ENCODE results near the gene TNFAIP3.
A peak's percentile ranks its signal among the peaks of the same experiment; 100 is the strongest.

The TNFAIP3 gene

DNA sequence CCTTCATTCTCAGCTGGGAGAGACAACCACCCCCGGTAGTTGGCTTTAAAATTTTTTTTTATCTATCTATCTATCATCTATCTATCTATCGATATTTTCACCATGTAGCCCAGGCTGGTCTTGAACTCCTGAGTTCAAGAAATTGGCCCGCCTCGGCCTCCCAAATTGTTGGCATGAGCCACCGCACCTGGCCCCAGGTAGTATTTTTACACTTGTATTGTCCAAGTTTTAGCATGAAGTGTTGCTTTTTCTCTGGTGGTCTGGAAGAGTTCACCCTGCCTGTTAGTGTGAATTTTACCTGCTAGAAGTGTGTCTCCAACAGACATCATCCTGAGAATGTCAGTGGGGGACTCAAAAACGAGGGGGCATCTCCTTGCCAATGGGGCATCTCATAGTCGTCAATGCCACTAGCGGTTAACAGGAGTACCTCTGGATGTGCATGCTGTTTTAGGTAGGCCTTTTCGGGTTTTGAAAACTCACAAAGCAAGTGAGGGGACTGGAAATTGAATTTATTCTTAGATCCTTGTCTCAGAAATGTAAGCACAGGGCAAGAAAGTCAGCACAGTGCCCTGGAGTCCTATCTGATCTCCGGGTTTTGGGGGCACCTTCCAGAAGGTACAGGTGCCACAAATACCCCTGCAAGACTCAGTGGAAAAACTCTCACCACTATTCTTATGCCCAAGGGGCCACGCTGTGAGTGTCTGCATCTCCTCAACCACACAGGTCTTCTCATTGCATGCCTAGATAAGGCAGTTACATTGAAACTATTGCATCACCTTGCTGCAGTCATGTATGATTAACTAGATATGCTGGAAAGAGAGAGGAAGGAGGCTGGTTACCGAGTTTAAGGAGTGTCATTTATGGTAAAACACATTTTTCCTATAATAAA lies 37.1 kb downstream of the TNFAIP3 start:
- Histone ChIP-seq H3K27me3 (replicated peaks in 2 of 5; ENCODE audit: control insufficient read depth in 4 of 5, insufficient read depth in 5 of 5, low read length in 4 of 5) (no peaks in the 10 kb centered on the region), H3K27ac (ENCODE audit: insufficient read depth in 1 of 2, low read depth in 1 of 2, low read length in 2 of 2, poor library complexity in 1 of 2, severe bottlenecking in 2 of 2) (peak overlapping the region in 1 of 2 experiments; percentile 34), H3K4me3 (ENCODE audit: control insufficient read depth in 1 of 7, extremely low read depth in 1 of 7, insufficient read depth in 4 of 7, low read depth in 2 of 7, low read length in 6 of 7) (peak overlapping the region in 1 of 7 experiments; percentile 15), H3K4me1 (ENCODE audit: control extremely low read depth in 1 of 4, control insufficient read depth in 4 of 4, insufficient read depth in 4 of 4, low read length in 3 of 4) (peaks cover 3 to 24% (median 15%) of the 10 kb centered on the region in 4 experiments), H3K9me3 (ENCODE audit: control extremely low read depth in 1 of 5, control insufficient read depth in 4 of 5, insufficient read depth in 2 of 5, low read depth in 1 of 5, low read length in 4 of 5) (no peaks in the 10 kb centered on the region), H3K36me3 (ENCODE audit: control insufficient read depth in 4 of 4, insufficient read depth in 4 of 4, low read length in 3 of 4) (no peaks in the 10 kb centered on the region)
- DNase-seq = peak in 1 of 3 donors; percentile 61
- ChIA-PET POLR2A (no interaction called here), CTCF (no interaction called here)
- WGBS (ENCODE audit: insufficient coverage) = 97% methylated on average over 10 of the region's 12 CpGs

DNA sequence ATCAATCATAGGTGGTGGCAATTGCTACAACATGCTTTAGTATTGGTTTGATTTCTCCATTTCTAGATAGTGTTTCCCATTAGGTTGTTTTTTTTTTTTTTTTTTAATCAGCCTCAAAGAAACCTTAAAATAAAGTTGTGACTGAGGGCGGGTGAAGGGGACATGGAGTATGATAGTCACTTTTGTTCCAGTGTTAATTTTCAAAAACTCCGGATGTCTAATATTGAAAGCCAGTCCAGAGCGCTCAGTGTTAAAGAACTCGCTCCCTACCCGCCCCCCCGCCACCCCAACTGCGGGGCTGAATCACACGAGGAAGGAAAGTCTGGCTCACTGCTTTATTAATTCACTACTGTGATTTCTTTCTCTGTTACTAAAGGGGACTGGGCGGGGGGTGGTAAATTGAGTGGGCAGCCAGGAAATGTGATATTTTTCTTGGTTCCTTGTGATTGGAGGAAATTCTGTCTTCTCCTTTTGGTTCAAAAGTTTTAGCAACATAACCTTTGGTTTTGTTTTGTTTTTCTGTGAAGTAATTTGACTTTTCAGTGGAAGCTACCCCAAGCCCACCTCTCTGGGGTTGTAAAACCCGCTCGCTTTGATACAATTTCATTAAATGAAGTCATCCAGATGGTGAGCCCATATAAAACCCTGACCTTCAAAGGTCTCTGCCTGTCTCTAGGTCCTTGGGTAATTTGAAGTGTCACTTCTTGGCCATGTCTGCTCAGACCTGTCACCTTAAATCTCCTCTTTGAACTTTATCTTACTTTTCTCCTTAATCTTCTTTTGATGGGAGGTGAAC lies 38.0 kb downstream of the TNFAIP3 start:
- CTCF ChIA-PET = interaction anchor here (1.3 to 1.7 kb wide), 2 partner anchors 20 to 23 kb away, joined by 4 to 5 read pairs; no protein-coding TSS in a partner anchor
- DNase-seq = peak in 1 of 3 donors; percentile 54
- peak overlapping the region in 1 of 2 experiments; percentile 34 for H3K27ac ChIP-seq (ENCODE audit: insufficient read depth in 1 of 2, low read depth in 1 of 2, low read length in 2 of 2, poor library complexity in 1 of 2, severe bottlenecking in 2 of 2)
- WGBS (ENCODE audit: insufficient coverage) = 94% methylated on average over 2 of the region's 11 CpGs
- H3K4me1 ChIP-seq (ENCODE audit: control extremely low read depth in 1 of 4, control insufficient read depth in 4 of 4, insufficient read depth in 4 of 4, low read length in 3 of 4) = peaks cover 7 to 33% (median 22%) of the 10 kb centered on the region in 4 experiments
- H3K27me3 ChIP-seq (replicated peaks in 2 of 5; ENCODE audit: control insufficient read depth in 4 of 5, insufficient read depth in 5 of 5, low read length in 4 of 5) = no peaks in the 10 kb centered on the region
- no peaks in the 10 kb centered on the region for H3K9me3 ChIP-seq (ENCODE audit: control extremely low read depth in 1 of 5, control insufficient read depth in 4 of 5, insufficient read depth in 2 of 5, low read depth in 1 of 5, low read length in 4 of 5)
- H3K36me3 ChIP-seq (ENCODE audit: control insufficient read depth in 4 of 4, insufficient read depth in 4 of 4, low read length in 3 of 4) = no peaks in the 10 kb centered on the region
- POLR2A ChIA-PET = no interaction called here
- H3K4me3 ChIP-seq (ENCODE audit: control insufficient read depth in 1 of 7, extremely low read depth in 1 of 7, insufficient read depth in 4 of 7, low read depth in 2 of 7, low read length in 6 of 7) = peak overlapping the region in 3 of 7 experiments; percentile 4 to 15 (median 8)

DNA sequence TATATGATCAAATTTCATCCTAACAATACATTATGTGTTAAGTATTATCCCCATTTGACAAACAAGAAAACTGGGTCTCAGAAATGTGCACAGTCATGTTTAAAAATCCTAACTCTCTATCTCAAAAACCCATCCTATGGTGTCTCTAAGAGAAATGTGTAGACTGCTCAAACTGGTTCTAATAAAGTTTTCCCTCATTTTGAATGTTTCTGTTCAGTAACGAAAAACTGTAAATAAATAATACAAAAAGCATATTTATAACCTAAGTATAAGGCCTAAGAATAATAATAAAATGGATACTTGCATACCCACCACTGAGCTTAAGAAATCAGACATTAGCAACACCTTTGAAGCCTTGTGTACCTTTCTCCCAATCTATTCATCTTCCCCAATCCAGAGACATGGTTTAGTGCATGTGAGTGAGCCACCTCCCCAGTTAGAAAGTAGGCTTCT lies 39.0 kb downstream of the TNFAIP3 start:
- WGBS (ENCODE audit: insufficient coverage) = no CpG with 5 or more reads among the region's 1 CpG
- no peaks in the 10 kb centered on the region for H3K27me3 ChIP-seq (replicated peaks in 2 of 5; ENCODE audit: control insufficient read depth in 4 of 5, insufficient read depth in 5 of 5, low read length in 4 of 5)
- peaks cover 16 to 43% (median 33%) of the 10 kb centered on the region in 4 experiments for H3K4me1 ChIP-seq (ENCODE audit: control extremely low read depth in 1 of 4, control insufficient read depth in 4 of 4, insufficient read depth in 4 of 4, low read length in 3 of 4)
- peak overlapping the region in 1 of 2 experiments; percentile 11 for H3K27ac ChIP-seq (ENCODE audit: insufficient read depth in 1 of 2, low read depth in 1 of 2, low read length in 2 of 2, poor library complexity in 1 of 2, severe bottlenecking in 2 of 2)
- no peak overlapping the region for H3K4me3 ChIP-seq (ENCODE audit: control insufficient read depth in 1 of 7, extremely low read depth in 1 of 7, insufficient read depth in 4 of 7, low read depth in 2 of 7, low read length in 6 of 7)
- no peaks in the 10 kb centered on the region for H3K9me3 ChIP-seq (ENCODE audit: control extremely low read depth in 1 of 5, control insufficient read depth in 4 of 5, insufficient read depth in 2 of 5, low read depth in 1 of 5, low read length in 4 of 5)
- ChIA-PET CTCF (interaction anchor here (1.3 to 1.7 kb wide), 2 partner anchors 19 to 22 kb away, joined by 4 to 5 read pairs; no protein-coding TSS in a partner anchor), POLR2A (no interaction called here)
- H3K36me3 ChIP-seq (ENCODE audit: control insufficient read depth in 4 of 4, insufficient read depth in 4 of 4, low read length in 3 of 4) = no peaks in the 10 kb centered on the region
- DNase-seq = no peak

DNA sequence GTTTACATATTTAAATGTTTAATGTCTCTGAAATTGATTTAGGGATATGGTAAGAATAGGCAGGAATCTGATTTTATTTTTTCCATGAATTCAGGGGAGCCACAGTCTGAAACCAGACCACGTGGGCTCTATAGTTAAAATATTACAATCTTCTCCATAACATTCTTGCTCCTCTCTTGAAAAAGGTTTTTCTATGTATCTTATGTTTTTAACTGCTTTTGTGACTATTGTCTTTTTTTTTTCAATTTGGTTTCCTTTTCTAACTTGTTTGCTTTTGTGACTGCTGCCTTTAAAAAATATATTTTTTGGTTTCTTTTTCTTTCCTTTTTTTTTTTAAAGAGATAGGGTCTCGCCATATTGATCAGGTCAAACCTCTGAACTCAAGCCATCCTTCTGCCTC lies 40.1 kb downstream of the TNFAIP3 start:
- ChIA-PET CTCF (interaction anchor here (1.7 kb wide), 1 partner anchor 18 kb away, joined by 4 read pairs; no protein-coding TSS in a partner anchor), POLR2A (no interaction called here)
- Histone ChIP-seq H3K36me3 (ENCODE audit: control insufficient read depth in 4 of 4, insufficient read depth in 4 of 4, low read length in 3 of 4) (no peaks in the 10 kb centered on the region), H3K27me3 (replicated peaks in 2 of 5; ENCODE audit: control insufficient read depth in 4 of 5, insufficient read depth in 5 of 5, low read length in 4 of 5) (no peaks in the 10 kb centered on the region), H3K9me3 (ENCODE audit: control extremely low read depth in 1 of 5, control insufficient read depth in 4 of 5, insufficient read depth in 2 of 5, low read depth in 1 of 5, low read length in 4 of 5) (no peaks in the 10 kb centered on the region), H3K4me3 (ENCODE audit: control insufficient read depth in 1 of 7, extremely low read depth in 1 of 7, insufficient read depth in 4 of 7, low read depth in 2 of 7, low read length in 6 of 7) (no peak overlapping the region), H3K4me1 (ENCODE audit: control extremely low read depth in 1 of 4, control insufficient read depth in 4 of 4, insufficient read depth in 4 of 4, low read length in 3 of 4) (peaks cover 26 to 54% (median 43%) of the 10 kb centered on the region in 4 experiments), H3K27ac (ENCODE audit: insufficient read depth in 1 of 2, low read depth in 1 of 2, low read length in 2 of 2, poor library complexity in 1 of 2, severe bottlenecking in 2 of 2) (no peak overlapping the region)
- WGBS (ENCODE audit: insufficient coverage) = no CpG with 5 or more reads among the region's 2 CpGs
- no peak for DNase-seq

DNA sequence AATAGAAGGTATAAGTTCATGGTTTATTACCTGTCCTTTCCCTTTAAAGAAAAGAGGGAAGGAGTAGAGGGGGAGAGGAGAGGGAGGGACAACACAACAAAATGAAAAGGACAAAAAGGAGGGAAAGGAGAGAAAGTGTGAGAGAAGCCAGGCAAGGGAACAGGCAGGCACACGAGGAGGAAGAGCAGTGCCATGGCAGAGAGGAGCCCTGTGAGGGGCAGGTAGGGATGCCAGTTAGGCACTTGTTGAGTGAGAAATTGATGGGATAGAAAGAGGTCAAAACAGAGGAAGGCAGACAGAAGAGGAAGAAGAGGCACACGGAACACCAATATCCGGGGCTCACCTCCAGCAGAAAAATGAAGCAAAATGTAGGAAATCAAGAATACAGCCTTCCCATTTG lies 42.5 kb downstream of the TNFAIP3 start:
- peaks cover 29 to 52% (median 42%) of the 10 kb centered on the region in 4 experiments for H3K4me1 ChIP-seq (ENCODE audit: control extremely low read depth in 1 of 4, control insufficient read depth in 4 of 4, insufficient read depth in 4 of 4, low read length in 3 of 4)
- 96% methylated on average over 3 of the region's 3 CpGs for WGBS (ENCODE audit: insufficient coverage)
- H3K36me3 ChIP-seq (ENCODE audit: control insufficient read depth in 4 of 4, insufficient read depth in 4 of 4, low read length in 3 of 4) = no peaks in the 10 kb centered on the region
- ChIA-PET POLR2A (interaction anchor here (1.3 kb wide), 1 partner anchor 35 kb away, joined by 4 read pairs; no protein-coding TSS in a partner anchor), CTCF (interaction anchor here (0.8 to 5.1 kb wide), 4 partner anchors 10 to 27 kb away, joined by 3 to 33 read pairs (median 4); no protein-coding TSS in a partner anchor)
- no peak for DNase-seq
- H3K4me3 ChIP-seq (ENCODE audit: control insufficient read depth in 1 of 7, extremely low read depth in 1 of 7, insufficient read depth in 4 of 7, low read depth in 2 of 7, low read length in 6 of 7) = no peak overlapping the region
- H3K9me3 ChIP-seq (ENCODE audit: control extremely low read depth in 1 of 5, control insufficient read depth in 4 of 5, insufficient read depth in 2 of 5, low read depth in 1 of 5, low read length in 4 of 5) = peaks cover 0 to 2% (median 0%) of the 10 kb centered on the region in 5 experiments
- H3K27me3 ChIP-seq (replicated peaks in 2 of 5; ENCODE audit: control insufficient read depth in 4 of 5, insufficient read depth in 5 of 5, low read length in 4 of 5) = no peaks in the 10 kb centered on the region
- no peak overlapping the region for H3K27ac ChIP-seq (ENCODE audit: insufficient read depth in 1 of 2, low read depth in 1 of 2, low read length in 2 of 2, poor library complexity in 1 of 2, severe bottlenecking in 2 of 2)

DNA sequence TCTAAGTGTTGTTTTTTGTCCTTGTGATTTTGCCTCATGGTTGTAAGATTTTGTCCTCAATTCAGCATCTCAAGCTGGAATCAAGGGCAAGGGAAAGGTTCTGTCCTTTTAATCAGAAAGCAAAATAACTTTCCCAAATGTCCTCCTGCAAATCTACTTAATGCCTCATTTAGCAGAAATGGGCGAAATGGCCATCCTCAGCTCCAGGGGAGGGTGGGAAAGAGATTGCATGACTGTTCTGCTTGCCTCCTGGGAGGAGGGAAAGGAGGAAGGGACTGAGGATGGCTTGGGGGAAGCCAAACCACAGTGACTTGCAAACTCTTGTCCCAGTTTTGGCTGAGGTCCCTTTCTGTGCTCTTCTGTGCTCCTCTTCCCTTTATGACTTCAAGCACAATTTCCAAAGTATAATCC lies 43.4 kb downstream of the TNFAIP3 start:
- peak overlapping the region in 1 of 2 experiments; percentile 36 for H3K27ac ChIP-seq (ENCODE audit: insufficient read depth in 1 of 2, low read depth in 1 of 2, low read length in 2 of 2, poor library complexity in 1 of 2, severe bottlenecking in 2 of 2)
- CTCF ChIA-PET = interaction anchor here (0.9 to 5.1 kb wide), 4 partner anchors 11 to 24 kb away, joined by 3 to 33 read pairs (median 6); no protein-coding TSS in a partner anchor
- POLR2A ChIA-PET = interaction anchor here (1.3 kb wide), 1 partner anchor 9 kb away, joined by 4 read pairs; no protein-coding TSS in a partner anchor
- no peaks in the 10 kb centered on the region for H3K27me3 ChIP-seq (replicated peaks in 2 of 5; ENCODE audit: control insufficient read depth in 4 of 5, insufficient read depth in 5 of 5, low read length in 4 of 5)
- peaks cover 29 to 49% (median 37%) of the 10 kb centered on the region in 4 experiments for H3K4me1 ChIP-seq (ENCODE audit: control extremely low read depth in 1 of 4, control insufficient read depth in 4 of 4, insufficient read depth in 4 of 4, low read length in 3 of 4)
- H3K9me3 ChIP-seq (ENCODE audit: control extremely low read depth in 1 of 5, control insufficient read depth in 4 of 5, insufficient read depth in 2 of 5, low read depth in 1 of 5, low read length in 4 of 5) = peaks cover 0 to 2% (median 0%) of the 10 kb centered on the region in 5 experiments
- H3K36me3 ChIP-seq (ENCODE audit: control insufficient read depth in 4 of 4, insufficient read depth in 4 of 4, low read length in 3 of 4) = no peaks in the 10 kb centered on the region
- no CpG with 5 or more reads among the region's 1 CpG for WGBS (ENCODE audit: insufficient coverage)
- peak overlapping the region in 1 of 7 experiments; percentile 35 for H3K4me3 ChIP-seq (ENCODE audit: control insufficient read depth in 1 of 7, extremely low read depth in 1 of 7, insufficient read depth in 4 of 7, low read depth in 2 of 7, low read length in 6 of 7)
- peak; percentile 78 to 83 (median 83) for DNase-seq

All from common myeloid progenitor, CD34-positive (primary cell).